ENCODE measurements around the gene XYLT1. TPM values are rescaled to one million over a fixed set of nuclear protein-coding genes. Genes with fewer than 3 reads are reported as not detected.

XYLT1 gene
- total RNA-seq, 3 donors from 2014 or later, result 23.1 to 44.0 (median 34.1) TPM

DNA sequence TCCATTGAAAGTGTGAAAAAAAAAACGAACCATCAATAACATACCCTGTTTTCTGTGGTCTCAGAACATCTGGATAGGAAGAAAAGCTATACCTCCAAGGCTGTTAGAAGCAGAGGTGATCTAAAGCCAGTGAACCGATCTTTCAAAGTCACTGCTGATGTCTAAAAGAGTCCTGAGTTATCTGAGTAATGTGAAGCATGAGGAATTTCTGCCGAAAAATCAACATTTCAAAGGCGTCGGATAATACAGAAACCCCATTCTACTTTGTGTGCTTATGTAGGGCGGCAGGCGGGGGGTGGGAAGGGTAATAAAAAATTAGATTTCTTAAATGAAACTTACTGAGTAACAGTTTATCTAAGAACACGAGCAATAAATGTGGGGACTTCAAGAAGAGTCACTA is 3.9 kb downstream of the XYLT1 start:
- ATAC-seq (no peak), DNase-seq (no peak)
- Histone ChIP-seq H3K9me3 (no peaks in the 10 kb centered on the region), H3K36me3 (ENCODE audit: low read depth) (no peaks in the 10 kb centered on the region), H3K4me1 (ENCODE audit: low read depth) (peaks cover 34% of the 10 kb centered on the region), H3K4me3 (no peak overlapping the region)
- TF ChIP-seq, protein P1, sequence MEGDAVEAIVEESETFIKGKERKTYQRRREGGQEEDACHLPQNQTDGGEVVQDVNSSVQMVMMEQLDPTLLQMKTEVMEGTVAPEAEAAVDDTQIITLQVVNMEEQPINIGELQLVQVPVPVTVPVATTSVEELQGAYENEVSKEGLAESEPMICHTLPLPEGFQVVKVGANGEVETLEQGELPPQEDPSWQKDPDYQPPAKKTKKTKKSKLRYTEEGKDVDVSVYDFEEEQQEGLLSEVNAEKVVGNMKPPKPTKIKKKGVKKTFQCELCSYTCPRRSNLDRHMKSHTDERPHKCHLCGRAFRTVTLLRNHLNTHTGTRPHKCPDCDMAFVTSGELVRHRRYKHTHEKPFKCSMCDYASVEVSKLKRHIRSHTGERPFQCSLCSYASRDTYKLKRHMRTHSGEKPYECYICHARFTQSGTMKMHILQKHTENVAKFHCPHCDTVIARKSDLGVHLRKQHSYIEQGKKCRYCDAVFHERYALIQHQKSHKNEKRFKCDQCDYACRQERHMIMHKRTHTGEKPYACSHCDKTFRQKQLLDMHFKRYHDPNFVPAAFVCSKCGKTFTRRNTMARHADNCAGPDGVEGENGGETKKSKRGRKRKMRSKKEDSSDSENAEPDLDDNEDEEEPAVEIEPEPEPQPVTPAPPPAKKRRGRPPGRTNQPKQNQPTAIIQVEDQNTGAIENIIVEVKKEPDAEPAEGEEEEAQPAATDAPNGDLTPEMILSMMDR (IDR thresholded peaks at IDR 0.05), result no peak
- intact Hi-C loops (cut with DNase I, micrococcal nuclease), result loop anchor here in 1 of 2 donors (10.0 kb wide), 1 partner anchor 262 kb away; no protein-coding TSS in a partner anchor

DNA sequence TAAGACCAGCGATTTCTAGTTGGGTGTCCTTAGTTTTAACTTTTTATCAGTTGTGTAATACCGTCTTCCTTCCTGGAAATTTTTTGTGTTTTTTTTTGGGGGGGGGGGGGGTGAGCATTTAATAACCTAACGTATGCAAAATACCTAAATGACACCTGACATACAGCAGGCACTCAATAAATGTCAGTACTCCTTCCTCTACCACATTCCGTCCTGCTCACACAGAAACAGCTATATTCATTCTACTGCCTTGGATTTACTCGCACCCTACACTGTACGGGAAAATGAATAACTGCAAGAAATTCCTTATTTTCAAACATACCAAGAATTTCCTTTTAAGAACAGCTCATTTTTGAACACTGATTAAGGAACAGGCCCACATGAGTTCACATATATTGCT is 5.3 kb downstream of the XYLT1 start:
- H3K36me3 ChIP-seq (ENCODE audit: low read depth), result no peaks in the 10 kb centered on the region
- no peak for ATAC-seq
- no peak overlapping the region for H3K4me3 ChIP-seq
- TF ChIP-seq, protein P1 (IDR thresholded peaks at IDR 0.05), result no peak
- intact Hi-C loops (cut with DNase I, micrococcal nuclease), result loop anchor here in 1 of 2 donors (10.0 kb wide), 1 partner anchor 261 kb away; no protein-coding TSS in a partner anchor
- no peak for DNase-seq
- peaks cover 25% of the 10 kb centered on the region for H3K4me1 ChIP-seq (ENCODE audit: low read depth)
- no peaks in the 10 kb centered on the region for H3K9me3 ChIP-seq

DNA sequence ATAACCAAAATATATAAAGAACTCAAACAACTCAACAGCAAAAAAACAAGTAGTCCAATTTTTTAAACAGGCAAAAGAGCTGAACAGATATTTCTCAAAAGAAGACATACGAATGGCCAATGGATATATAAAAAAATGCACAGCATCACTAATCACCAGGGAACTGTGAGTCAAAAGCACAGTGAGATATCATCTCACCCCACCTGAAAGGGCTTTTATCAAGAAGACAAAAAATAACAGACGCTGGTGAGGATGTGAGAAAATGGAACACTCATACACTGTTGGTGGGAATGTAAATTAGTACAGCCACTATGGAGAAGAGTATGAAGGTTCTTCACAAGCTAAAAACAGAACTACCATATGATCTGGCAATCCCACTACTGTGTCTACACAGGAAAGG is 7.4 kb downstream of the XYLT1 start:
- TF ChIP-seq, protein P1 (IDR thresholded peaks at IDR 0.05), result no peak
- Histone ChIP-seq H3K9me3 (no peaks in the 10 kb centered on the region), H3K4me1 (ENCODE audit: low read depth) (peaks cover 16% of the 10 kb centered on the region), H3K4me3 (no peak overlapping the region), H3K36me3 (ENCODE audit: low read depth) (no peaks in the 10 kb centered on the region)
- DNase-seq (no peak), ATAC-seq (no peak)
- intact Hi-C loops (cut with DNase I, micrococcal nuclease), result loop anchor here in 1 of 2 donors (10.0 kb wide), 1 partner anchor 259 kb away; no protein-coding TSS in a partner anchor

DNA sequence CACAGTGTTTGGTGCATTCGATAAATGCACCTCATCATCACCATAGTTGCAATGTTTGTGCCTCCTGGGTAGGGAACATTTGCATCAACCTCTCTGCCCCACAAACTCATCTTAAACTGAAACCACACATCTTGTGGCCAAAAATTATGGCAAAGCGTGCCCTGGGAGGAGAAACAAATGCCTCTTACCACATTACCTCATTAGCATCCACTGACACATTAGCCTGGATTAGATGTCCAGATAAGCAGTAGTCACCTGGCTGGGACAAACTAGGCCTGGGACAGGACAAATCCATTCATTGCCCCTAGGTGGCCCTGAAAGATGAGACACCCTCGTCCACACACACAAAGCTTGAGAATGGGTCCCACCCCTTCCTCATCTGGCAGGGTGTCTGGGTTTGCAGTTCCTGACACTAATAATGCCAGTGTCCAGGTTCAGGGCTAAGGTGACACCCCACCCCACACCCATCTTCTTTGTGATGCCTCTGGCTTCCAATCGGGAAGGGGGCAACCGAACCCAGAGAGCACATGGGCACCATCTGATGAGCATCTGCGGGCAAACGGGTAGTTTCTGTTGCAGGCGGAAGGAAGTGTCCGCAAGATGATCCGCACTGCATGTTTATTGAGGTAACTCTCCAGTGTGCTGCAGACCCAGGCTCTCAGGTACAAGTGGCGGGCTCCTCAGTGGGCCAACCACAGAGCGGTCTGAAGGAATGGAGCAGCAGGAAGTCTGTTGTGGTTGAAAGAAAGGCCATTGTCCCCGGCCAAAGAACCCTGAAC is 8.6 kb downstream of the XYLT1 start:
- TF ChIP-seq, protein P1 (IDR thresholded peaks at IDR 0.05), result no peak
- Histone ChIP-seq H3K4me3 (no peak overlapping the region), H3K4me1 (ENCODE audit: low read depth) (peaks cover 4% of the 10 kb centered on the region), H3K36me3 (ENCODE audit: low read depth) (no peaks in the 10 kb centered on the region), H3K9me3 (no peaks in the 10 kb centered on the region)
- peak; percentile 57 for ATAC-seq
- DNase-seq, result peak in 1 of 3 donors; percentile 49
- intact Hi-C loops (cut with DNase I, micrococcal nuclease), result loop anchor here in 1 of 2 donors (10.0 kb wide), 1 partner anchor 257 kb away; no protein-coding TSS in a partner anchor

DNA sequence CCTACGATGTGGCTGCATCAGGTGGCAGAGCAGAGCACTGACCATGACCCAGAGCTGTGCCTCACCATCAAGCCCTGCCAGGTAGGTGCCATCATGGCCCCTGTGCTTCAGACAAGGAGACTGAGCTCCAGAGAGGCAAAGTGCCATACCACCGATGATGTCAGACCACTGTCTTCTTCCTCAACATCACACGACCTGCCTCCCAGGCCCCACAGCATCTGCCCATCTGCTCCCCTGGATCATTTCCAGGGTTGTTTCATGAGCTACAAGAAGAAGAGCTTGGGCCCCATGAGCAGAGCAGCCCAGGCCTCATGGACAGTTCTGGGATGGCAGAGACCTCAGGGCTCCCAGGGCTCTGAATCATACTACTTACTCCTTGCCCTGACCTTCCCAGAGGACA is 9.9 kb downstream of the XYLT1 start:
- intact Hi-C loops (cut with DNase I, micrococcal nuclease), result loop anchor here in 1 of 2 donors (10.0 kb wide), 1 partner anchor 256 kb away; no protein-coding TSS in a partner anchor
- TF ChIP-seq, protein P1 (IDR thresholded peaks at IDR 0.05), result no peak
- DNase-seq (no peak), ATAC-seq (no peak)
- Histone ChIP-seq H3K36me3 (ENCODE audit: low read depth) (no peaks in the 10 kb centered on the region), H3K9me3 (no peaks in the 10 kb centered on the region), H3K4me3 (no peak overlapping the region), H3K4me1 (ENCODE audit: low read depth) (no peaks in the 10 kb centered on the region)
